ENCODE results near the gene CST6. TPM values are rescaled to one million over a fixed set of nuclear protein-coding genes. Genes with fewer than 3 reads are reported as not detected.

The CST6 gene
- total RNA-seq, 1 donor from 2014 or later = not detected

DNA sequence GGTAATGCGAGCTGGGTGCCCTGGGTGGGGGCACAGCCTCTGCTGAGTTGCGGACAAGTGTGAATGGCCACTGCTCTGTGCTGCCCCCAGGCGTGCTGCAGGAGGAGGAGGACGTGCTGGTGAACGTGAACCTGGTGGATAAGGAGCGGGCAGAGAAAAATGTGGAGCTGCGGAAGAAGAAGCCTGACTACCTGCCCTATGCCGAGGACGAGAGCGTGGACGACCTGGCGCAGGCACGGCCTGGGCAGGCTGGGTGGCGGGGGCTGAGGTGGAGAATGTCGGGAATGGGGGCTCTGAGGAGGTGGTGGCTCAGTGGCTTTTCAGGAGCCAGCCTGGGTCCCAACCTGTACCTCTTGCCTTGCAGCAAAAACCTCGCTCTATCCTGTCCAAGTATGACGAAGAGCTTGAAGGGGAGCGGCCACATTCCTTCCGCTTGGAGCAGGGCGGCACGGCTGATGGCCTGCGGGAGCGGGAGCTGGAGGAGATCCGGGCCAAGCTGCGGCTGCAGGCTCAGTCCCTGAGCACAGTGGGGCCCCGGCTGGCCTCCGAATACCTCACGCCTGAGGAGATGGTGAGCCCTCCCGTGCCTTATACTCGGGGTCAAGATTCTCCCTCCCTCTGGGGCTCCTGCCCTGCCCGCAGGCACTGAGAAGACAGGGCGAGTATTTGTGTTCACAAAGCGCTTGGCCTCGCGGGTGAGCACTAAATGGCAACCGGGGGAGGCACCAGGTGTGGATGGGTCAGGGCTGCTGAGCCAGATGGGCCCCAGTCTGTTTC lies 45.6 kb upstream of the CST6 start:
- Histone ChIP-seq H3K36me3 (ENCODE audit: insufficient read depth, low read length) (peaks cover 28% of the 10 kb centered on the region), H3K27me3 (ENCODE audit: insufficient read depth, low read length) (no peaks in the 10 kb centered on the region), H3K79me2 (ENCODE audit: insufficient read depth, low read length) (peaks cover 43% of the 10 kb centered on the region), H3K4me2 (ENCODE audit: low read length) (no peak overlapping the region), H3K9me3 (ENCODE audit: insufficient read depth, low read depth, low read length) (no peaks in the 10 kb centered on the region), H4K20me1 (ENCODE audit: insufficient read depth, low read length) (peaks cover 42% of the 10 kb centered on the region), H3K27ac (ENCODE audit: low read depth, low read length) (no peak overlapping the region), H3K4me3 (ENCODE audit: insufficient read depth, low read depth, low read length) (no peak overlapping the region), H3K9ac (ENCODE audit: low read length) (no peak overlapping the region), H3K4me1 (ENCODE audit: insufficient read depth, low read length) (peaks cover 13% of the 10 kb centered on the region), H2AFZ (ENCODE audit: low read depth, low read length) (no peak overlapping the region)
- no peak overlapping the region for H3K4me3 Mint-ChIP-seq (ENCODE audit: unreplicated experiment)
- peaks cover 11% of the 10 kb centered on the region for H3K4me1 Mint-ChIP-seq (ENCODE audit: low read depth, unreplicated experiment)
- H3K9me3 Mint-ChIP-seq (ENCODE audit: unreplicated experiment) = no peaks in the 10 kb centered on the region
- FAIRE-seq (no peak), DNase-seq (ENCODE audit: low read depth) (no peak)
- H3K27me3 Mint-ChIP-seq (ENCODE audit: low read depth, unreplicated experiment) = no peaks in the 10 kb centered on the region
- H3K27ac Mint-ChIP-seq (ENCODE audit: unreplicated experiment) = no peak overlapping the region
- H3K36me3 Mint-ChIP-seq (ENCODE audit: low read depth, unreplicated experiment) = peaks cover 13% of the 10 kb centered on the region
- TF ChIP-seq, protein P1, sequence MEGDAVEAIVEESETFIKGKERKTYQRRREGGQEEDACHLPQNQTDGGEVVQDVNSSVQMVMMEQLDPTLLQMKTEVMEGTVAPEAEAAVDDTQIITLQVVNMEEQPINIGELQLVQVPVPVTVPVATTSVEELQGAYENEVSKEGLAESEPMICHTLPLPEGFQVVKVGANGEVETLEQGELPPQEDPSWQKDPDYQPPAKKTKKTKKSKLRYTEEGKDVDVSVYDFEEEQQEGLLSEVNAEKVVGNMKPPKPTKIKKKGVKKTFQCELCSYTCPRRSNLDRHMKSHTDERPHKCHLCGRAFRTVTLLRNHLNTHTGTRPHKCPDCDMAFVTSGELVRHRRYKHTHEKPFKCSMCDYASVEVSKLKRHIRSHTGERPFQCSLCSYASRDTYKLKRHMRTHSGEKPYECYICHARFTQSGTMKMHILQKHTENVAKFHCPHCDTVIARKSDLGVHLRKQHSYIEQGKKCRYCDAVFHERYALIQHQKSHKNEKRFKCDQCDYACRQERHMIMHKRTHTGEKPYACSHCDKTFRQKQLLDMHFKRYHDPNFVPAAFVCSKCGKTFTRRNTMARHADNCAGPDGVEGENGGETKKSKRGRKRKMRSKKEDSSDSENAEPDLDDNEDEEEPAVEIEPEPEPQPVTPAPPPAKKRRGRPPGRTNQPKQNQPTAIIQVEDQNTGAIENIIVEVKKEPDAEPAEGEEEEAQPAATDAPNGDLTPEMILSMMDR (IDR thresholded peaks at IDR 0.05; ENCODE audit: insufficient read depth, low read depth, low read length) = no peak
- TF ChIP-seq EZH2 (IDR thresholded peaks at IDR 0.05; ENCODE audit: insufficient read depth, low read length) = no peak

DNA sequence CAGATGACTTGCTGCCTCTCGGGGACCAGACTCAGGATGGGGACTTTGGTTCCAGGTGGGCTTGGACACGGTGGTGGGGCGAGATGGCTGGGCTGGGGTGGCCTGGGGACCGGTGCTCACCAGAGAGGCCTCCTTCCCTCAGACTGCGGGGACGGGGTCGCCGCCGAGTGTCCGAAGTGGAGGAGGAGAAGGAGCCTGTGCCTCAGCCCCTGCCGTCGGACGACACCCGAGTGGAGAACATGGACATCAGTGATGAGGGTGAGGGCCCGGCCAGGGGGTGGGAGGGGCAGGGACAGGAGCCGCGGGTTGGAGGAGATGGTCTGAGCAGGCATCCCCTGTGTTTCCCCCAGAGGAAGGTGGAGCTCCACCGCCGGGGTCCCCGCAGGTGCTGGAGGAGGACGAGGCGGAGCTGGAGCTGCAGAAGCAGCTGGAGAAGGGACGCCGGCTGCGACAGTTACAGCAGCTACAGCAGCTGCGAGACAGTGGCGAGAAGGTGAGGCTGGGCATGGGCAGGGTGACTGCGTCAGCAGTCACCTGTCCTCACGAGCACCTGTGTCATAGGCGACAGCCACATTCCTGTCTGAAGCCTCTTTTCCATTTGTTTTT lies 44.4 kb upstream of the CST6 start:
- Histone ChIP-seq H3K27me3 (ENCODE audit: insufficient read depth, low read length) (no peaks in the 10 kb centered on the region), H3K4me1 (ENCODE audit: insufficient read depth, low read length) (peaks cover 10% of the 10 kb centered on the region), H3K9me3 (ENCODE audit: insufficient read depth, low read depth, low read length) (no peaks in the 10 kb centered on the region), H3K27ac (ENCODE audit: low read depth, low read length) (no peak overlapping the region), H3K79me2 (ENCODE audit: insufficient read depth, low read length) (peaks cover 34% of the 10 kb centered on the region), H2AFZ (ENCODE audit: low read depth, low read length) (no peak overlapping the region), H4K20me1 (ENCODE audit: insufficient read depth, low read length) (peaks cover 45% of the 10 kb centered on the region), H3K4me2 (ENCODE audit: low read length) (no peak overlapping the region), H3K36me3 (ENCODE audit: insufficient read depth, low read length) (peaks cover 33% of the 10 kb centered on the region), H3K9ac (ENCODE audit: low read length) (no peak overlapping the region), H3K4me3 (ENCODE audit: insufficient read depth, low read depth, low read length) (no peak overlapping the region)
- Mint-ChIP-seq H3K4me1 (ENCODE audit: low read depth, unreplicated experiment) (peaks cover 9% of the 10 kb centered on the region), H3K4me3 (ENCODE audit: unreplicated experiment) (no peak overlapping the region), H3K27me3 (ENCODE audit: low read depth, unreplicated experiment) (no peaks in the 10 kb centered on the region), H3K27ac (ENCODE audit: unreplicated experiment) (no peak overlapping the region), H3K9me3 (ENCODE audit: unreplicated experiment) (no peaks in the 10 kb centered on the region), H3K36me3 (ENCODE audit: low read depth, unreplicated experiment) (peaks cover 15% of the 10 kb centered on the region)
- no peak for DNase-seq (ENCODE audit: low read depth)
- FAIRE-seq = no peak
- no peak for TF ChIP-seq EZH2 (IDR thresholded peaks at IDR 0.05; ENCODE audit: insufficient read depth, low read length)
- TF ChIP-seq, protein P1 (IDR thresholded peaks at IDR 0.05; ENCODE audit: insufficient read depth, low read depth, low read length) = no peak
